ENCODE data around the gene CCL26. TPM values are rescaled to one million over a fixed set of nuclear protein-coding genes. Genes with fewer than 3 reads are reported as not detected.

CCL26 gene
- total and polyA plus RNA-seq, 9 of the 15 experiments (the other 6 are each of a cell fraction or from before 2014, with no cell fraction given) = 2.3 to 26.8 (median 8.4) TPM

DNA sequence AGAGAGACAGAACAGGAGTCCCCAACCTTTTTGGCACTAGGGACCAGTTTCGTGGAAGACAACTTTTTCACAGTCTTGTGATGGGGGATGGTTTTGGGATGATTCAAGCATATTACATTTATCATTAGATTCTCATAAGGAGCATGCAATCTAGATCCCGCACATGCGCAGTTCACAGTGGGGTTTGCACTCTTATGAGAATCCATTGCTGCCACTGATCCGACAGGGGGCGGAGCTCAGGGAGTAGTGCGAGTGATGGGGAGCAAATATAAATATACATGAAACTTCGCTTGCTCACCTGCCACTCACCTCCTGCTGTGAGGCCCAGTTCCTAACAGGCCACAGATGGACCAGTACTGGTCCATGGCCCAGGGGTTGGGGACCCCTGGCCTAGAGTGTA is 14.2 kb downstream of the CCL26 start:
- no peaks in the 10 kb centered on the region for H3K9me3 ChIP-seq (replicated peaks; ENCODE audit: control insufficient read depth, insufficient read depth, low read depth, low read length)
- H3K4me2 ChIP-seq (ENCODE audit: insufficient read depth, low read length) = no peak overlapping the region
- no peaks in the 10 kb centered on the region for H3K36me3 ChIP-seq (ENCODE audit: control insufficient read depth, insufficient read depth, low read length)
- no peak overlapping the region for H3K9ac ChIP-seq (ENCODE audit: insufficient read depth in 1 of 2, low read depth in 2 of 2, low read length in 2 of 2)
- no peak for FAIRE-seq
- no peak overlapping the region for H2AFZ ChIP-seq (ENCODE audit: low read depth, low read length)
- H3K27me3 ChIP-seq (ENCODE audit: control insufficient read depth in 2 of 2, insufficient read depth in 2 of 2, low read length in 2 of 2) = no peaks in the 10 kb centered on the region
- in situ Hi-C loops (cut with MboI) (loop anchor here (10.0 to 25.0 kb wide), 2 partner anchors 303 to 879 kb away; partner anchors contain the start of gene POMZP3), intact Hi-C loops (cut with micrococcal nuclease) (no loop called here)
- no peak overlapping the region for H3K27ac ChIP-seq (ENCODE audit: extremely low read depth, low read depth, low read length)
- ATAC-seq = no peak
- no peak overlapping the region for H3K4me3 ChIP-seq
- peak in 1 of 4 experiments; percentile 43 for DNase-seq (ENCODE audit: extremely low read depth in 1 of 4, low spot score in 3 of 4)
- no TSS peak for BruUV-seq (replicated peaks)
- H3K79me2 ChIP-seq (ENCODE audit: control insufficient read depth, insufficient read depth, low read length) = no peaks in the 10 kb centered on the region
- H4K20me1 ChIP-seq (replicated peaks; ENCODE audit: control insufficient read depth, insufficient read depth, low read length) = no peaks in the 10 kb centered on the region
- H3K4me1 ChIP-seq (replicated peaks in 1 of 2; ENCODE audit: control insufficient read depth in 2 of 2, insufficient read depth in 2 of 2, low read length in 2 of 2) = peaks cover 3% of the 10 kb centered on the region in 2 experiments; a peak in 3 of 5 replicates
- ChIA-PET CTCF (ENCODE audit: low intra/inter-chr PET ratio) (no interaction called here), POLR2A (no interaction called here)
- peak; percentile 79 to 82 for TF ChIP-seq NRF1 (conservative IDR thresholded peaks at IDR 0.05 in 1 of 2, IDR thresholded peaks at IDR 0.05 in 1 of 2)
- no peak for TF ChIP-seq ZNF644 (tag; IDR thresholded peaks at IDR 0.05; ENCODE audit: low read depth)
- TF ChIP-seq, protein P1, sequence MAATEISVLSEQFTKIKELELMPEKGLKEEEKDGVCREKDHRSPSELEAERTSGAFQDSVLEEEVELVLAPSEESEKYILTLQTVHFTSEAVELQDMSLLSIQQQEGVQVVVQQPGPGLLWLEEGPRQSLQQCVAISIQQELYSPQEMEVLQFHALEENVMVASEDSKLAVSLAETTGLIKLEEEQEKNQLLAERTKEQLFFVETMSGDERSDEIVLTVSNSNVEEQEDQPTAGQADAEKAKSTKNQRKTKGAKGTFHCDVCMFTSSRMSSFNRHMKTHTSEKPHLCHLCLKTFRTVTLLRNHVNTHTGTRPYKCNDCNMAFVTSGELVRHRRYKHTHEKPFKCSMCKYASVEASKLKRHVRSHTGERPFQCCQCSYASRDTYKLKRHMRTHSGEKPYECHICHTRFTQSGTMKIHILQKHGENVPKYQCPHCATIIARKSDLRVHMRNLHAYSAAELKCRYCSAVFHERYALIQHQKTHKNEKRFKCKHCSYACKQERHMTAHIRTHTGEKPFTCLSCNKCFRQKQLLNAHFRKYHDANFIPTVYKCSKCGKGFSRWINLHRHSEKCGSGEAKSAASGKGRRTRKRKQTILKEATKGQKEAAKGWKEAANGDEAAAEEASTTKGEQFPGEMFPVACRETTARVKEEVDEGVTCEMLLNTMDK (IDR thresholded peaks at IDR 0.05; ENCODE audit: borderline replicate concordance, insufficient read depth, low read depth, low read length, poor library complexity, severe bottlenecking) = peak; percentile 78
- no peak for TF ChIP-seq ZNF76 (CRISPR knock-in tag; IDR thresholded peaks at IDR 0.05; ENCODE audit: borderline replicate concordance)
- no peak for TF ChIP-seq ZNF12 (CRISPR knock-in tag; IDR thresholded peaks at IDR 0.05)
- TF ChIP-seq, protein P2, sequence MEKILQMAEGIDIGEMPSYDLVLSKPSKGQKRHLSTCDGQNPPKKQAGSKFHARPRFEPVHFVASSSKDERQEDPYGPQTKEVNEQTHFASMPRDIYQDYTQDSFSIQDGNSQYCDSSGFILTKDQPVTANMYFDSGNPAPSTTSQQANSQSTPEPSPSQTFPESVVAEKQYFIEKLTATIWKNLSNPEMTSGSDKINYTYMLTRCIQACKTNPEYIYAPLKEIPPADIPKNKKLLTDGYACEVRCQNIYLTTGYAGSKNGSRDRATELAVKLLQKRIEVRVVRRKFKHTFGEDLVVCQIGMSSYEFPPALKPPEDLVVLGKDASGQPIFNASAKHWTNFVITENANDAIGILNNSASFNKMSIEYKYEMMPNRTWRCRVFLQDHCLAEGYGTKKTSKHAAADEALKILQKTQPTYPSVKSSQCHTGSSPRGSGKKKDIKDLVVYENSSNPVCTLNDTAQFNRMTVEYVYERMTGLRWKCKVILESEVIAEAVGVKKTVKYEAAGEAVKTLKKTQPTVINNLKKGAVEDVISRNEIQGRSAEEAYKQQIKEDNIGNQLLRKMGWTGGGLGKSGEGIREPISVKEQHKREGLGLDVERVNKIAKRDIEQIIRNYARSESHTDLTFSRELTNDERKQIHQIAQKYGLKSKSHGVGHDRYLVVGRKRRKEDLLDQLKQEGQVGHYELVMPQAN (IDR thresholded peaks at IDR 0.05; ENCODE audit: borderline replicate concordance) = no peak
- whole genome bisulfite sequencing (ENCODE audit: insufficient coverage, low coverage, missing lambda C conversion rate) = 52% methylated on average over 7 of the region's 7 CpGs
- no peaks in the 10 kb centered on the region for H3K9me1 ChIP-seq (ENCODE audit: control insufficient read depth, insufficient read depth, low read length)
